Choroid plexus epithelial cell (primary cell): ENCODE data around the gene ARPIN.
"Not testable (repeated sequence)": the region's sequence is repeated elsewhere in the genome, so short reads cannot be mapped to it uniquely, and the experiment has no call there.

ENCODE experiments used
- DNase-seq: peaks from one replicate; pipeline ENCODE4 v3.0.0-alpha.2; 2010; ENCODE audit warnings: low read depth
- H3K4me3 ChIP-seq: 2 replicates; pipeline ENCODE4 v1.5.1; 2011; ENCODE audit warnings: low read depth, mild to moderate bottlenecking, control low read depth, low read length, moderate library complexity
- TF ChIP-seq, protein P1 (sequence below): conservative IDR thresholded peaks from 2 replicates; pipeline ENCODE4 v1.5.1; 2011; ENCODE audit warnings: low read depth, mild to moderate bottlenecking, control low read depth, inconsistent platforms, low read length, moderate library complexity

ARPIN gene

DNA sequence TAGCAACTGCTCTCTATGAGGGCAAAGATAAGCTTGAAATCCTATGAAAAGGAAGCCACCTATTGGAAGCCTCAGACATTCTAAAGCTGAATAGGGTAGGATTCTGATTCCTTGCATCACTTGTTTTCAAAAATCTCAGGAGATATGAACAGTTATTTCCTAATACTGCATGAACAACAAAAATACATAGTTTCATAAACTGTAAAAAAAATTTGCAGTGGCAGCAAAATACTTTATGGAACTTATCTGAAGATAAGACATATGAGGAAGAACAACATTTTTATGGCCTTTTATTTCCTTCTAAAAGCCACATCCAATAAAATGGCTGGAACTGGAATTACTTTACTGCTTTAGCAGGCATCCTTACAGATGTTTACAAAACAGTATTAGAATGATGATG, 48.8 kb downstream of the ARPIN start:
- TF ChIP-seq, protein P1, sequence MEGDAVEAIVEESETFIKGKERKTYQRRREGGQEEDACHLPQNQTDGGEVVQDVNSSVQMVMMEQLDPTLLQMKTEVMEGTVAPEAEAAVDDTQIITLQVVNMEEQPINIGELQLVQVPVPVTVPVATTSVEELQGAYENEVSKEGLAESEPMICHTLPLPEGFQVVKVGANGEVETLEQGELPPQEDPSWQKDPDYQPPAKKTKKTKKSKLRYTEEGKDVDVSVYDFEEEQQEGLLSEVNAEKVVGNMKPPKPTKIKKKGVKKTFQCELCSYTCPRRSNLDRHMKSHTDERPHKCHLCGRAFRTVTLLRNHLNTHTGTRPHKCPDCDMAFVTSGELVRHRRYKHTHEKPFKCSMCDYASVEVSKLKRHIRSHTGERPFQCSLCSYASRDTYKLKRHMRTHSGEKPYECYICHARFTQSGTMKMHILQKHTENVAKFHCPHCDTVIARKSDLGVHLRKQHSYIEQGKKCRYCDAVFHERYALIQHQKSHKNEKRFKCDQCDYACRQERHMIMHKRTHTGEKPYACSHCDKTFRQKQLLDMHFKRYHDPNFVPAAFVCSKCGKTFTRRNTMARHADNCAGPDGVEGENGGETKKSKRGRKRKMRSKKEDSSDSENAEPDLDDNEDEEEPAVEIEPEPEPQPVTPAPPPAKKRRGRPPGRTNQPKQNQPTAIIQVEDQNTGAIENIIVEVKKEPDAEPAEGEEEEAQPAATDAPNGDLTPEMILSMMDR, result no peak
- no peak overlapping the region for H3K4me3 ChIP-seq
- peak; percentile 48 for DNase-seq

DNA sequence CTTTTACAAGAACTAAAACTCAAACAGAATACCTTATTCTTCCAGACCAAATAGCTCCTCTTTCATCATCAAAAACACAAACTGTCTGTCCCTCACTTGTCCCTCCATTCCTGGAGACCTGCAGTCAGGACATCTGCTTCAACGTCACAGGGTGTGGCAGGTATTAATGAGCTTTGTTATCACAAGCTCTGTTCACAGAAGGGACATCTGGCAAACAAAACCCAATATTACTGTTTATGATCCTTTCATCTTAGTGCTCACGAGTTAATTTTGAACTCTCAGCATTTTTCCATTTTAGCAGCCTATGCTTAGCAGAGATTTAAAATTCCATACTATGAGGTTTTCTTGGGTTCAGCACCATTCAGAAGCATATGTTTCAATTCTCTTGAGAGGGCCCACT, 51.9 kb downstream of the ARPIN start:
- no peak overlapping the region for H3K4me3 ChIP-seq
- DNase-seq, result no peak
- TF ChIP-seq, protein P1, result no peak

DNA sequence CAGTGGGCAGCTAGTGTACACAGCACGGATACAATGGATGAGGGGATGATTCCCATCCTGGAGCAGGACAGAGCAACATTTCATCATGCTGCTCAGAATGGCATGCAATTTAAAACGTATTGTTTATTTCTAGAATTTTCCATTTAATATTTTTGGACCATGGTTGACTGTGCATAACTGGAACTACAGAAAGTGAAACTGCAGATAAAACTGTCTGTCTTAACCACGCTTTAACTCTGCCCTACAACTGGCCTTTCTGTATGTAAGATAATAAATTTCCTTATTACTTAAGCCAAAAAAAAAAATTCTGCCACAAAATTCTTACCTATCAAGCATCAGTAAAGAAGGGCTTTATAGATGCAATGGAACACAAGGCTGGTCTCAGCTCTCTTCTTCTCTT, 52.3 kb downstream of the ARPIN start:
- no peak for DNase-seq
- no peak overlapping the region for H3K4me3 ChIP-seq
- TF ChIP-seq, protein P1, result no peak

DNA sequence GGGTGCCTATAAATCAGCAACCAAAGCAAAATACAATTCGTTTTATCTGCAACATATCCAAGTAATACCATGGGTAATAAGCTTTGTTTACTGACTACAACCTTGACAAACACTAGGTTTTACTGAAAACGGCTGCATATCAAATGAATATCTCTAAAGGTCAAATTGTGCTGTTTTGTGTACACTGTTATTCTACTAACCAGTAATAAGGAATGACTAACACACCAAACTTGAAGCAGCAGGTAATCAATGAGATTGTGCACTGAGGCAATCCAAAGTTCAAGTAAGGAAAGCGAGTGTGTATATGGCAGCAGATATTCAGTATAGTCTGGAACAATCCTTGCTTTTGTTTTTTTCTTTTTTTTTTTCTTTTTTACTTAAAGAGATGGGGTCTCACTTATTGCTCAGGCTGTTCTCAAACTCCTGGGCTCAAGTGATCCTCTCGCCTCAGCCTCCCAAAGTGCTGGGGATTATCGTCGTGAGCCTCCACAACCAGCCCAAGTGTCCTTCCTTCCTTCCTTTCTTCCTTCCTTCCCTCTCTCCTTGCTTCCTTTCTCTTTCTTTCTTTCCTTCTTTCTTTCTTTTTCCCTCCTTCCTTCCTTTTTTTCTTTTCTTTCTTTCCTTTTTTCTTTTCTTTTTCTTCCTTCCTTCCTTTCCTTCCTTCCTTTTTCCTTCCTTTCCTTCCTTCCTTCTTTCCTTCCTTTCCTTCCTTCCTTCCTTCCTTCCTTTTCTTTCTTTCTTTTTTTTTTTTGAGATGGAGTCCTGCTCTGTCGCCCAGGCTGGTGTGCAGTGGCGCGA, 53.9 kb downstream of the ARPIN start:
- DNase-seq, result no peak
- no peak overlapping the region for H3K4me3 ChIP-seq
- TF ChIP-seq, protein P1, result no peak

DNA sequence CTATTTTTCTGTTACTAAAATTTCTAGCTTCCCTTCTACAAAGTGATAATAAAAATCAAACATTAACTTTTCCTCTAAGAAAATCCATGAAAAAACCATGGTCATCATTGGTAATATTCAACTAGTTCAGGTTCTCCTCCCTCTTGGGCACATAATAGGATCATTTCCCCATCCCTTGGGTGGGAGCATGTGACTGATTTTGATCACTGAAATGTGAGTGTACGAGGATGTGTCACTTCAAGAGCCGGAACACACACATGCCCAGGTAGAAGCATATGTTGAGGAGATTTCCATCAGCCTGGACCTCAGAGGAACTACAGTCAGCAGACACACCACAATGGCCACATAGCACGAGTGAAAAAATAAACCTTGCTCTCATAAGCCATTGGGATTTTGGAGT, 55.1 kb downstream of the ARPIN start:
- H3K4me3 ChIP-seq, result no peak overlapping the region
- DNase-seq, result no peak
- TF ChIP-seq, protein P1, result no peak

DNA sequence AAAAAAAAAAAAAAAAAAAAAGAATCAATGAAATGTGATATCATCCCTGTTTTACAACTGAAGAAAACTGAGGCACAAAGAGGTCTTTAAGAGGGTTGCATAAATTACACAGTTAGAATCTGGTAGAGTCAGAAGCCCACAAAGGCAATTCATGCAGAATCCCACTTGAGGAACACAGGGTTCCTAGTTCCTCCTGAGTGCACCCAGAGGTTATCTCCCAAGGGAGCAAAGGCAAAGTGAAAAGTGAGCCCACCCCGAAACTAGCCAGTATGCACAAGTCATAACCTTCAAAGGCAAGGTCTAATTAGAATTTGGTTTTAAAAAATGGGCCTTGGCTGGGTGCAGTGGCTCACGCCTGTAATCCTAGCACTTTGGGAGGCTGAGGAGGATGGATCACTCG, 56.8 kb downstream of the ARPIN start:
- no peak overlapping the region for H3K4me3 ChIP-seq
- DNase-seq, result no peak
- TF ChIP-seq, protein P1, result no peak

DNA sequence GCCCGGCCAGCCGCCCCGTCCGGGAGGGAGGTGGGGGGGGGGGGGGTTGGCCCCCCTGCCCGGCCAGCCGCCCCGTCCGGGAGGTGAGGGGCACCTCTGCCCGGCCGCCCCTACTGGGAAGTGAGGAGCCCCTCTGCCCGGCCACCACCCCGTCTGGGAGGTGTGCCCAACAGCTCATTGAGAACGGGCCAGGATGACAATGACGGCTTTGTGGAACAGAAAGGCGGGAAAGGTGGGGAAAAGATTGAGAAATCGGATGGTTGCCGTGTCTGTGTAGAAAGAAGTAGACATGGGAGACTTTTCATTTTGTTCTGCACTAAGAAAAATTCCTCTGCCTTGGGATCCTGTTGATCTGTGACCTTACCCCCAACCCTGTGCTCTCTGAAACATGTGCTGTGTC, 57.9 kb downstream of the ARPIN start:
- H3K4me3 ChIP-seq, DNase-seq: not testable (repeated sequence)
